ENCODE results near the gene CC2D1A. TPM values are rescaled to one million over a fixed set of nuclear protein-coding genes. Genes with fewer than 3 reads are reported as not detected.
A peak's percentile ranks its signal among the peaks of the same experiment; 100 is the strongest.

CC2D1A gene
- polyA plus RNA-seq, 5 donors: 19.8 to 35.5 (median 28.8) TPM

- no peak for DNase-seq
These were observed 30.2 kb upstream of the CC2D1A start for GRCh38 chr19:13875824-13876223.

DNA sequence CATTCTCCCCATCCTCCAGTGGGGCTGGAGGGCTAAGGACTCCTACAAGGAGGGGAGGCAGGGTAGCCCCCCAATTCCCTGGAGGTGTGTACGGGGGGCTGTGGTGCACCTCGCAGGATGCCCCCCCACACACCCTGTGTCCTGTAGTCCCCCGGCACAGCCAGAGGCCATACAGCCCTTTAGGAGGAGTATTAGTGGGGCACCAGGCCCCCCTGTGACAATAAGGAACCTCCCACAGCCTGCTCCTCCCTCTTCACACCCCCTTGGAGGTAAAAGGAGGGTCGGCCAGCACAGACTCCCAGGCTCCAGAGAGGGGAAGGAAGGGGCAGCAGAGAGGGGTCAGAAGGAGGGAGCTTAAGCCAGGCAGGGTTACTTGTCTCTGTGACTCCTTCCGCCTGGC, 29.2 kb upstream of the CC2D1A start, which contains the start of gene NANOS3:
Gene NANOS3 (plus strand): TSS at position 301 of the 400 bp plus-strand sequence. CDS start 115 bp downstream, outside the sequence.
- no peak for DNase-seq

DNA sequence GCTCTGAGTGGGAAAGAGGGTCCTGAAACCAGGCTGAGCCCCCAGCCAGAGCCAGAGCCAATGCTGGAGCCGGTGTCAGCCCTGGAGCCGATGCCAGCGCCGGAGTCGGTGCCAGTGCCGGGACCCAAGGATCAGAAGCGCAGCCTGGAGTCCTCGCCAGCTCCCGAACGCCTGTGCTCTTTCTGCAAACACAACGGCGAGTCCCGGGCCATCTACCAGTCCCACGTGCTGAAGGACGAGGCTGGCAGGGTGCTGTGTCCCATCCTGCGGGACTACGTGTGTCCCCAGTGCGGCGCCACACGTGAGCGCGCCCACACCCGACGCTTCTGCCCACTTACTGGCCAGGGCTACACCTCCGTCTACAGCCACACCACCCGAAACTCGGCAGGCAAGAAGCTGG, 28.7 kb upstream of the CC2D1A start:
- no peak for DNase-seq

- DNase-seq: peak; percentile 91 to 94
These were observed 25.6 kb upstream of the CC2D1A start for GRCh38 chr19:13880059-13881043.

DNA sequence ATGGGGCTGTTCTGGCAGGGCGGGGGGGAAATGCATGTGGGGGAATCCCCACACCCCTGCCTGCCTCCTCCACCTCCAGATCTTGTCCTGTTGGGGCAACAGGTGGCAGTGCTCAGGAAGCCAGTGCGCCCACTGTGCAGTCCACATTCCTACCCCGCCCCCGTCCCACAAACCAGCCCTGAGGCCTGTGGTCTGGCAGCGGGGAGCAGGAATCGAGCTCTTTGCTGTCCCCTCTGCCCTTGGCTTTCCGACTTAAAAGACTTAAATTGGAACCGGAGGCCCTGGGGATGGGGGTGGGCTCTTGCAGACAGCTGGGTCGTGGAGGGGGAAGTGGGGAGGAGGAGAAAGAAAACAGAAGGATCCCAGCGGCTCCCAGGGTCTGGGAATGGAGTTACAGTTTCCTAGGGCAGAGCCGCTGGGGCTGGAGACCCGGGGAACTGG, 24.7 kb upstream of the CC2D1A start:
- no peak for DNase-seq

DNA sequence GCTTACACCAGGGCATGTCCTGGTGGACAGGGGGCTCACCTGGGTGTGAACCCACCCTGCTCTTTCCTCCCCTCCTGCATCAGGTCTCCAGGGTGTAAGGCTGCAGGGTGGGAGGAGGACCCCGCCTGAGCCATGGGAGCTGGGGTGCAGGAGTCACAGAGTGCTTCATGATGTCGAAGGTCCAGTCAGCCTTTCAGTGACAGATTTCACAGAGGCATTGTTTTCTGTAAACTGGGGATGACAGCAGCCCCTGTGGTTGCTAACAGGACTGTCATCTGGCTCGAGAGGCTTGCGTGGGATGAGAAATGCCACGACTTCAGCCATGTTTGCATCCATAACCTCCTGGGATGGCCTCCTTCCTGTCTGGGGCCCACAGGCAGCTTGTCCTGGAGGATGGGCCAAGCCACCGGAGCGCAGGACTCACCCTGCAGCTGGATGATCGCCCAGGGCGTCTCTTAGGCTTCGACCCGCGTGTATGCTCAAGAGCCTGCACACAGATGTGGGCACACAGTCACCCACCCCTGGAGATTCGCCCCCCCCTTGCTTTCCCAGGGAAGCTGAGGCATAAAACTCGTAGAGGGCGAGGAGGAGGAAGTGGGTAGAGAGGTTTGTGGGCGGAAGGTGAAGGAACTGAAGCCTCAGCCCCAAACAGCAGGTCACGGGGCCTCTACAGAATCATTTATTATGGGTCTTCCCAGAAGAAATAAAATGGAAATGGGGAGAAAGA, 24.1 kb upstream of the CC2D1A start:
- no peak for DNase-seq

GRCh38 chr19:13882419-13882795, 23.6 kb upstream of the CC2D1A start:
- no peak for DNase-seq

- DNase-seq: no peak
These were observed 23.2 kb upstream of the CC2D1A start for GRCh38 chr19:13882836-13883235.

- DNase-seq: no peak
These were observed 22.4 kb upstream of the CC2D1A start for GRCh38 chr19:13883516-13884064.

DNA sequence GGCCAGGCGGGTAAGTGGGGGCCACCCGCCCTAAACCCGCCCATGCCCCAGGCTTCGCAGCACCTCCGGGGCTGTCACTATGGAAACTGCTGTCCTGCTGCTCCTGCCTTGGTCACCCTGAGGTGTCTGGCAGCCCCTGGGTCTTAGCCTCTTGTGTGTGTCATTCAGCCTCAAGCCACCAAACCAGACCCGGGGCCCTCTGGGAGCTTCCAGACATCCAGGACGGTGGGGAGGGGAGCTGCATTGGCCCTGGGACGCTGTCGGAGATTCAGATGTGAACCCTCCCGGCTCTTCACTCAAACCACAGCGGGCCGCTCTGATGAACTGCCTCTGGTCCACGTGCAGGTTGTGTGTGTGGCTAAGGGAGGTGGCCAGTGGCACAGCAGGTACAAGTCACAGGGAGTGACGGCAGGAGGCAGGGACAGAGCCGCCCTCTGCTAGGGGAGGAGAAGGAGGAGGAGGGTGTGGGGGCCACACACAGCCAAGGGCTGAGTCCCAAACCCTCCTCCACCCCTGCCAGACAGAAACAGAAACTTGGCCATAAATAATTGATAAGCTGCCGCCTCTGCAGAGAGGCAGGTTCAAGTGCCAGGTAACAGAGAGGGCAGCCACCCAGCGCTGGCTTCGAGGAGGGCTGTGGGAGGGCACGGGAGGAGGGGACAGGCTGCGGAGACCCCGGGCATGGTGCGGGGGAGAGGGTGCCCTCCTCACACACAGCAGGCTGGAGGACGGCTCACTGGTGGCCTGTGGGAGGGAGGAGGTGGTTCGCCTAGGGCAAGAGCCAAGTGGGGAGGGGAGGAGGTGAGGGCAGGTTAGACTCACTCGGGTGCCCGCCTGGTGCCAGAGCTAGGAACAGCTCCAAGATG, 21.0 kb upstream of the CC2D1A start:
- DNase-seq: no peak

DNA sequence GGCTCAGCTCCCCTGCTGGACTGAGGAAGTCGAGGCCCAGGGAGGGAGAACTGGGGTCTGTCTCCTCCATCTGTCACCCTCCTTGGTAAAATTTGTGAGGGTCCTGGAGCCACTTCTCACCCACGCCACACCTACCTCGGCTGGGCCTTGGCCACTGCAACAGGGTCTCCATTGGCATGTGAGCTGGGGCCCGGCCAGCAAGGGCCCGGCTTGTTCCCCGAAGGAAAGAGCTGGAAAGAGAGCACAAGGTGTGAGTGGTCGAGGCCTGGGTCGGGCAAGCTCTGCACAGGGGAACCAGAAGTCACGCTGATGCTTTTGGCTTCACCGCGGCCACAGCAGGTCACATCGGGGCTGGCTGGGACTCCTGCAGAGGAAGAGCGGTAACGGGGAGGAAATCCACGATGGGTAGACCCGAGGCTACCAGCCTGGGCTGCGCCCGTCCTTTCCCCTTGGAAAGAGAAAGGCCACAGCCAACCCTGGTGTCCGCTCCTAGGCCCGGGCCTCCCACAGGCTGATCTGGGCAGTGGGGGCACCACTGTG, 20.1 kb upstream of the CC2D1A start:
- DNase-seq: no peak

DNA sequence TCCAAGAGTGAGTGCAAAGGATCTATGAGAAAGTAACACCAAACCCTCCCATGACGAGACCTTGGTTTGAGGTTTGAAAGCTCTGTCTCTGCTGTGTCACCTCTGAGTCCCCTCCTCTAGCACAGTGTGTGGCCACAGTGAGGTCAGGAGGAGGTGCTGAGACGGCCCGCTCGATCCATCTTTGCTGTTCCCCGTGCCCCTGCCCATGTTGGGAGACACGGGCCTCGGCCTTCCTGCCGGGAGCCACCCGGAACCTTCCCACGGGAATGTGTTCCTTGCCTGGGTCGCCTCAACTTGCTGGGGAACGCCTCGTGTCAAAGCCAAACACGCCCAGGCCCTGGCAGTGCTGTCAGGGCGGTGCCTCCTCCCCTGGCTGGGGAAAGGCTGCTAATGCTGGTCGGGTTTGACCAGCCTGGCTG, 19.0 kb upstream of the CC2D1A start:
- DNase-seq: no peak

GRCh38 chr19:13887517-13887916, 18.5 kb upstream of the CC2D1A start:
- DNase-seq: no peak

DNA sequence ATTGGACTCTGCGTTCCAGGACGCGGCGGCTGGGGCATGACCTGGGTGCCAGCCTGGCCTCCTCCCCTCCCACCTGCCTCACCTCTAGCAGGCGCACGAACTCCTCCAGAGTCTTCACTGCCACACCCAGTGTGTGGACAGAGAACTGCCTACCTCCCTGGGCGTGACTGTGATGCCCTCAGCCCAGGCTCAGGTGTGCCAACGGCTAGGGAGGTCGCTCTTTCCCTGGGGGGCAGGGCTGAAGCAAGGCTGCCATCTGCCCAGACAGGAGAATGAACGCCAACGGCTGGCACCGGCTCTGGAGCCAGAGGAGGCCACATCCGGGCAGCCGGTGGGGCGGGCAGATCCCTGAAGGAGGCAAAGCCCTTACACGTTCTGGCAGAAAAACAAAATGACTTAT, 17.7 kb upstream of the CC2D1A start:
- no peak for DNase-seq

GRCh38 chr19:13890136-13890535, 15.9 kb upstream of the CC2D1A start:
- DNase-seq: no peak

- no peak for DNase-seq
These were observed 13.1 kb upstream of the CC2D1A start for GRCh38 chr19:13892870-13893269.

- DNase-seq: no peak
These were observed 11.4 kb upstream of the CC2D1A start for GRCh38 chr19:13894552-13894951.

DNA sequence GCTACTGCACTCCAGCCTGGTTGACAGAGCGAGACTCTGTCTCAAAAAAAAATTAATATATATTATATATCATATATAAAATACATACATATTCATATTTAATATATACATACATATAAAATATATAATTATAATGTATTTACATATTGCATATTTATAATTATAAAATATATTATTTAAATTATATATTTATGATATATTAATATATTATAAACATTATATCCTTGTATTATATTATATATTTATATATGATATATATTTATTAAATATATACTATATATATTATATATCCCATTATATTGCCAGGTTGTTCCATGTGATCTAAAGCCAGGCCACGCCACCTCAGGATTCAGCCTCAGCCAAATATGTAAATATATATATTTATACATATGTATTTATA, 9.8 kb upstream of the CC2D1A start:
- DNase-seq: no peak

DNA sequence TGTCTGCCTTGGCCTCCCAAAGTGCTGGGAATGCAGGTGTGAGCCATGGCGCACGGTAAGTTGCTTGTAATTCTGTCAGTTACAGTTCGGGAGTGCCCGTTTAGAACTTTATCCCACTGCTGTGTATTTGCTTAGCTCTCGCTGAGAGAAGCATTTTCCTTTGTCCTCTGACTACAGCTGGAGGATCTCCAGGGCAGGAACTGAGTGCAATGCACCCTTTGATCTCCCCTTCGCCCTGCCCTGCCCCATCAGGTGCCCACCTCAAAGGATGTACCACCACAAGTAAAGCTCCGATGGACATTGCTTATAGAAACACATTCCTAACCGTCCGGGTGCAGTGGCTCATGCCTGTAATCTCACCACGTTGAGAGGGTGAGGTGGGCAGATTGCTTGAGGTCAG, 6.6 kb upstream of the CC2D1A start:
- no peak for DNase-seq

GRCh38 chr19:13899912-13900584, 6.0 kb upstream of the CC2D1A start:
- no peak for DNase-seq
